Measurements from ENCODE around the gene RTN4R. TPM values are rescaled to one million over a fixed set of nuclear protein-coding genes. Genes with fewer than 3 reads are reported as not detected.

The RTN4R gene
- total and polyA plus RNA-seq, 2 of the 13 experiments (the other 11 are each of a cell fraction or from before 2014, with no cell fraction given): 0.22 to 0.77 TPM

DNA sequence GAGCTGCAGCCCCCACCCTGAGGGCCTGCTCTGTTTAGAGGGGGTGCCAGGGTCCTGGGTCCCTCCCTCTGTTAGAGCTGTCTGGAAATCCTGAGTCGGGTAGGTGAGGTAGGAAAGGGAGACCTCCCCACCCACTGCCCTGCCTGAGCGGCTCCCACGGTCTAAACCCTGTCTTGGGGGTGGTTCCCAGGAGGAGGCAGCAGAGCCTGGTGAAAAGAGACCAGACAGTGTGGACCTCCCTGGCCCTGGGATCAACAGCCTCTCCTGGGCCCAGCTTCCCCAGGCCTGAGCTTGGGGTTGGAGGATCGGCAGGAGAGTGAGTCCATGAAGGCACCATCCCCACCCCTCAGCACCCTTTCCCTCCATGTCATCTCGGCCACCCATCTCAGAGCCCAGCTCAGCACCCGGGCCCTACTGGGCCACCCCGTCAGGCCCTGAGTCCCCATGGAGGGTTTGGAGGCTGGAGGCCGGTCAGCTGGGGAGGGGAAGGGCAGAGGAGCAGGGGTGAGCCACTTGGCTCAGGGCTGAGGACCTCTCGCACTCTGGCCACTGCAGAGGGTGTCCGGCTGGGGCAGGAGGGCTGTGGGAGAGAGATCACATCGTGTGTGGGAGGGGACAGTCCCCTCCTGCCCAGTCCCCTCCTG is 37.2 kb downstream of the RTN4R start (continued):
- TF ChIP-seq, protein P1, sequence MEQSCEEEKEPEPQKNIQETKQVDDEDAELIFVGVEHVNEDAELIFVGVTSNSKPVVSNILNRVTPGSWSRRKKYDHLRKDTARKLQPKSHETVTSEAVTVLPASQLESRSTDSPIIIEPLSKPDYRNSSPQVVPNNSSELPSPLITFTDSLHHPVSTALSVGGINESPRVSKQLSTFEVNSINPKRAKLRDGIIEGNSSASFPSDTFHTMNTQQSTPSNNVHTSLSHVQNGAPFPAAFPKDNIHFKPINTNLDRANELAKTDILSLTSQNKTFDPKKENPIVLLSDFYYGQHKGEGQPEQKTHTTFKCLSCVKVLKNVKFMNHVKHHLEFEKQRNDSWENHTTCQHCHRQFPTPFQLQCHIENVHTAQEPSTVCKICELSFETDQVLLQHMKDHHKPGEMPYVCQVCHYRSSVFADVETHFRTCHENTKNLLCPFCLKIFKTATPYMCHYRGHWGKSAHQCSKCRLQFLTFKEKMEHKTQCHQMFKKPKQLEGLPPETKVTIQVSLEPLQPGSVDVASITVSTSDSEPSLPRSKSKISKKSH (CRISPR knock-in tag; IDR thresholded peaks at IDR 0.05; ENCODE audit: borderline replicate concordance): no peak
- TF ChIP-seq NFKBIZ (CRISPR knock-in tag; IDR thresholded peaks at IDR 0.05) (no peak), SIN3B (IDR thresholded peaks at IDR 0.05; ENCODE audit: low read length) (no peak), ATF1 (CRISPR knock-in tag; IDR thresholded peaks at IDR 0.05) (no peak), SP5 (CRISPR knock-in tag; IDR thresholded peaks at IDR 0.05; ENCODE audit: borderline replicate concordance, low read depth) (no peak), HNRNPL (IDR thresholded peaks at IDR 0.05; ENCODE audit: low read depth, low read length) (no peak), KLF6 (CRISPR knock-in tag; IDR thresholded peaks at IDR 0.05) (no peak)
- TF ChIP-seq, protein P2, sequence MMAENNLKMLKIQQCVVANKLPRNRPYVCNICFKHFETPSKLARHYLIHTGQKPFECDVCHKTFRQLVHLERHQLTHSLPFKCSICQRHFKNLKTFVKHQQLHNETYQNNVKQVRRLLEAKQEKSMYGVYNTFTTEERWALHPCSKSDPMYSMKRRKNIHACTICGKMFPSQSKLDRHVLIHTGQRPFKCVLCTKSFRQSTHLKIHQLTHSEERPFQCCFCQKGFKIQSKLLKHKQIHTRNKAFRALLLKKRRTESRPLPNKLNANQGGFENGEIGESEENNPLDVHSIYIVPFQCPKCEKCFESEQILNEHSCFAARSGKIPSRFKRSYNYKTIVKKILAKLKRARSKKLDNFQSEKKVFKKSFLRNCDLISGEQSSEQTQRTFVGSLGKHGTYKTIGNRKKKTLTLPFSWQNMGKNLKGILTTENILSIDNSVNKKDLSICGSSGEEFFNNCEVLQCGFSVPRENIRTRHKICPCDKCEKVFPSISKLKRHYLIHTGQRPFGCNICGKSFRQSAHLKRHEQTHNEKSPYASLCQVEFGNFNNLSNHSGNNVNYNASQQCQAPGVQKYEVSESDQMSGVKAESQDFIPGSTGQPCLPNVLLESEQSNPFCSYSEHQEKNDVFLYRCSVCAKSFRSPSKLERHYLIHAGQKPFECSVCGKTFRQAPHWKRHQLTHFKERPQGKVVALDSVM (CRISPR knock-in tag; IDR thresholded peaks at IDR 0.05): no peak

All from HepG2 (cell line).